ENCODE results near the gene SCARF2. TPM values are rescaled to one million over a fixed set of nuclear protein-coding genes. Genes with fewer than 3 reads are reported as not detected.
A peak's percentile ranks its signal among the peaks of the same experiment; 100 is the strongest.

The SCARF2 gene
- total and polyA plus RNA-seq, 2 experiments from 2014 or later: 1.8 to 16.6 TPM

DNA sequence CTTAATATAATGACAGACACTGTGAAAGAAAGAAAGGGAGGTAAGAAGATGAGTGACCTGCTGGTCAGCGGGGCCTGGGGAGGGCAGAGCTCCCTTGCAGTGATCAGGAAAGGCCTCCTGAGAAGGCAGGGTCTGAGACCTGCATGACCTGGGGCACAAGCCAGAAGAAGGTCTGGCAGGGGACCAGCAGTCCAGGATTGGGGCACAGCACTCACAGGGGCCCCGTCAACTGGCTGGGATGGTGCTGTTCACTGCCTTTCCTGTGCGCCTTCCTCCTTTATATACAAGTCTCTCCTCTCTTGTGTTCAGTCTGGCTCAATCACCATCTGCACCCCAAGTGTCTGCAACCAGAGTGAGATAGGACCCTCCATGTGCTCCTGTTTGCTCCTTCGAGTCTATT lies 22.2 kb upstream of the SCARF2 start (continued):
- TF ChIP-seq EZH2 (IDR thresholded peaks at IDR 0.05; ENCODE audit: low read depth, unreplicated experiment) (no peak), ZNF114 (CRISPR knock-in tag; IDR thresholded peaks at IDR 0.05) (no peak)
- TF ChIP-seq, protein P1, sequence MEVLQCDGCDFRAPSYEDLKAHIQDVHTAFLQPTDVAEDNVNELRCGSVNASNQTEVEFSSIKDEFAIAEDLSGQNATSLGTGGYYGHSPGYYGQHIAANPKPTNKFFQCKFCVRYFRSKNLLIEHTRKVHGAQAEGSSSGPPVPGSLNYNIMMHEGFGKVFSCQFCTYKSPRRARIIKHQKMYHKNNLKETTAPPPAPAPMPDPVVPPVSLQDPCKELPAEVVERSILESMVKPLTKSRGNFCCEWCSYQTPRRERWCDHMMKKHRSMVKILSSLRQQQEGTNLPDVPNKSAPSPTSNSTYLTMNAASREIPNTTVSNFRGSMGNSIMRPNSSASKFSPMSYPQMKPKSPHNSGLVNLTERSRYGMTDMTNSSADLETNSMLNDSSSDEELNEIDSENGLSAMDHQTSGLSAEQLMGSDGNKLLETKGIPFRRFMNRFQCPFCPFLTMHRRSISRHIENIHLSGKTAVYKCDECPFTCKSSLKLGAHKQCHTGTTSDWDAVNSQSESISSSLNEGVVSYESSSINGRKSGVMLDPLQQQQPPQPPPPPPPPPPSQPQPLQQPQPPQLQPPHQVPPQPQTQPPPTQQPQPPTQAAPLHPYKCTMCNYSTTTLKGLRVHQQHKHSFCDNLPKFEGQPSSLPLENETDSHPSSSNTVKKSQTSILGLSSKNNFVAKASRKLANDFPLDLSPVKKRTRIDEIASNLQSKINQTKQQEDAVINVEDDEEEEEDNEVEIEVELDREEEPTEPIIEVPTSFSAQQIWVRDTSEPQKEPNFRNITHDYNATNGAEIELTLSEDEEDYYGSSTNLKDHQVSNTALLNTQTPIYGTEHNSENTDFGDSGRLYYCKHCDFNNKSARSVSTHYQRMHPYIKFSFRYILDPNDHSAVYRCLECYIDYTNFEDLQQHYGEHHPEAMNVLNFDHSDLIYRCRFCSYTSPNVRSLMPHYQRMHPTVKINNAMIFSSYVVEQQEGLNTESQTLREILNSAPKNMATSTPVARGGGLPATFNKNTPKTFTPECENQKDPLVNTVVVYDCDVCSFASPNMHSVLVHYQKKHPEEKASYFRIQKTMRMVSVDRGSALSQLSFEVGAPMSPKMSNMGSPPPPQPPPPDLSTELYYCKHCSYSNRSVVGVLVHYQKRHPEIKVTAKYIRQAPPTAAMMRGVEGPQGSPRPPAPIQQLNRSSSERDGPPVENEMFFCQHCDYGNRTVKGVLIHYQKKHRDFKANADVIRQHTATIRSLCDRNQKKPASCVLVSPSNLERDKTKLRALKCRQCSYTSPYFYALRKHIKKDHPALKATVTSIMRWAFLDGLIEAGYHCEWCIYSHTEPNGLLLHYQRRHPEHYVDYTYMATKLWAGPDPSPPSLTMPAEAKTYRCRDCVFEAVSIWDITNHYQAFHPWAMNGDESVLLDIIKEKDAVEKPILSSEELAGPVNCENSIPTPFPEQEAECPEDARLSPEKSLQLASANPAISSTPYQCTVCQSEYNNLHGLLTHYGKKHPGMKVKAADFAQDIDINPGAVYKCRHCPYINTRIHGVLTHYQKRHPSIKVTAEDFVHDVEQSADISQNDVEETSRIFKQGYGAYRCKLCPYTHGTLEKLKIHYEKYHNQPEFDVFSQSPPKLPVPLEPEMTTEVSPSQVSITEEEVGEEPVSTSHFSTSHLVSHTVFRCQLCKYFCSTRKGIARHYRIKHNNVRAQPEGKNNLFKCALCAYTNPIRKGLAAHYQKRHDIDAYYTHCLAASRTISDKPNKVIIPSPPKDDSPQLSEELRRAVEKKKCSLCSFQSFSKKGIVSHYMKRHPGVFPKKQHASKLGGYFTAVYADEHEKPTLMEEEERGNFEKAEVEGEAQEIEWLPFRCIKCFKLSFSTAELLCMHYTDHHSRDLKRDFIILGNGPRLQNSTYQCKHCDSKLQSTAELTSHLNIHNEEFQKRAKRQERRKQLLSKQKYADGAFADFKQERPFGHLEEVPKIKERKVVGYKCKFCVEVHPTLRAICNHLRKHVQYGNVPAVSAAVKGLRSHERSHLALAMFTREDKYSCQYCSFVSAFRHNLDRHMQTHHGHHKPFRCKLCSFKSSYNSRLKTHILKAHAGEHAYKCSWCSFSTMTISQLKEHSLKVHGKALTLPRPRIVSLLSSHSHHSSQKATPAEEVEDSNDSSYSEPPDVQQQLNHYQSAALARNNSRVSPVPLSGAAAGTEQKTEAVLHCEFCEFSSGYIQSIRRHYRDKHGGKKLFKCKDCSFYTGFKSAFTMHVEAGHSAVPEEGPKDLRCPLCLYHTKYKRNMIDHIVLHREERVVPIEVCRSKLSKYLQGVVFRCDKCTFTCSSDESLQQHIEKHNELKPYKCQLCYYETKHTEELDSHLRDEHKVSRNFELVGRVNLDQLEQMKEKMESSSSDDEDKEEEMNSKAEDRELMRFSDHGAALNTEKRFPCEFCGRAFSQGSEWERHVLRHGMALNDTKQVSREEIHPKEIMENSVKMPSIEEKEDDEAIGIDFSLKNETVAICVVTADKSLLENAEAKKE (CRISPR knock-in tag; IDR thresholded peaks at IDR 0.05): no peak

DNA sequence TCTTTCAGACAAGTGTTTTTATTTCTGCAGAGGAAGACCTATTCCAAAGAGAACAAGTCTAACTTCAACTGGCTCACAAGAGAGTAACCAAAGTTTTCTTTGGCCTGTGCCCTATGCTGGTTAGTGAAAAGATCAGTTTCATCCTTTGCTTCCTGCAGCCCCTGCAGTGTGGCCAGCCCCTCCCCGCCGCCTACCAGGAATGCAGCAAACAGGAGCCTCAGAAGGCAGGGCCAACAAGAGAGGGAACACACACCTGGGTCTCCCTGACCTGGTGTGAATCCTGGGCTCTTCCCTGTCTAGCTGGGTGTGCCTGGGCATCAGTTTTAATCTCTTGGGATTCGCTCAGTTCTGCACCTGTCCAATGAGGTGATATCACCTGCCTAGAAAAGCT lies 21.5 kb upstream of the SCARF2 start:
- Mint-ChIP-seq H3K27me3 (ENCODE audit: insufficient read depth, low read depth, poor library complexity) (peaks cover 18% of the 10 kb centered on the region), H3K4me1 (peaks cover 29% of the 10 kb centered on the region), H3K4me3 (no peak overlapping the region), H3K27ac (no peak overlapping the region), H3K36me3 (ENCODE audit: low read depth) (peaks cover 3% of the 10 kb centered on the region; the same call in 1 of the 3 replicates), H3K9me3 (no peaks in the 10 kb centered on the region)
- Histone ChIP-seq H3K9me2 (ENCODE audit: insufficient read depth) (no peaks in the 10 kb centered on the region), H2AFZ (no peak overlapping the region), H3K79me2 (replicated peaks; ENCODE audit: insufficient read depth) (no peaks in the 10 kb centered on the region), H3F3A (replicated peaks; ENCODE audit: low read depth) (no peaks in the 10 kb centered on the region), H3K36me3 (ENCODE audit: insufficient read depth) (no peaks in the 10 kb centered on the region), H4K20me1 (replicated peaks; ENCODE audit: insufficient read depth) (no peaks in the 10 kb centered on the region), H3K4me1 (ENCODE audit: insufficient read depth) (peaks cover 3% of the 10 kb centered on the region; the same call in 1 of the 2 replicates), H3K4me3 (no peak overlapping the region), H3K27ac (ENCODE audit: low read depth) (no peak overlapping the region), H3K4me2 (no peak overlapping the region), H3K27me3 (ENCODE audit: insufficient read depth) (peaks cover 4% of the 10 kb centered on the region; the same call in 1 of the 2 replicates)
- peak; percentile 34 for DNase-seq (ENCODE audit: low spot score)
- ATAC-seq: peak; percentile 39
- TF ChIP-seq, protein P2, sequence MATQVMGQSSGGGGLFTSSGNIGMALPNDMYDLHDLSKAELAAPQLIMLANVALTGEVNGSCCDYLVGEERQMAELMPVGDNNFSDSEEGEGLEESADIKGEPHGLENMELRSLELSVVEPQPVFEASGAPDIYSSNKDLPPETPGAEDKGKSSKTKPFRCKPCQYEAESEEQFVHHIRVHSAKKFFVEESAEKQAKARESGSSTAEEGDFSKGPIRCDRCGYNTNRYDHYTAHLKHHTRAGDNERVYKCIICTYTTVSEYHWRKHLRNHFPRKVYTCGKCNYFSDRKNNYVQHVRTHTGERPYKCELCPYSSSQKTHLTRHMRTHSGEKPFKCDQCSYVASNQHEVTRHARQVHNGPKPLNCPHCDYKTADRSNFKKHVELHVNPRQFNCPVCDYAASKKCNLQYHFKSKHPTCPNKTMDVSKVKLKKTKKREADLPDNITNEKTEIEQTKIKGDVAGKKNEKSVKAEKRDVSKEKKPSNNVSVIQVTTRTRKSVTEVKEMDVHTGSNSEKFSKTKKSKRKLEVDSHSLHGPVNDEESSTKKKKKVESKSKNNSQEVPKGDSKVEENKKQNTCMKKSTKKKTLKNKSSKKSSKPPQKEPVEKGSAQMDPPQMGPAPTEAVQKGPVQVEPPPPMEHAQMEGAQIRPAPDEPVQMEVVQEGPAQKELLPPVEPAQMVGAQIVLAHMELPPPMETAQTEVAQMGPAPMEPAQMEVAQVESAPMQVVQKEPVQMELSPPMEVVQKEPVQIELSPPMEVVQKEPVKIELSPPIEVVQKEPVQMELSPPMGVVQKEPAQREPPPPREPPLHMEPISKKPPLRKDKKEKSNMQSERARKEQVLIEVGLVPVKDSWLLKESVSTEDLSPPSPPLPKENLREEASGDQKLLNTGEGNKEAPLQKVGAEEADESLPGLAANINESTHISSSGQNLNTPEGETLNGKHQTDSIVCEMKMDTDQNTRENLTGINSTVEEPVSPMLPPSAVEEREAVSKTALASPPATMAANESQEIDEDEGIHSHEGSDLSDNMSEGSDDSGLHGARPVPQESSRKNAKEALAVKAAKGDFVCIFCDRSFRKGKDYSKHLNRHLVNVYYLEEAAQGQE (IDR thresholded peaks at IDR 0.05; ENCODE audit: unreplicated experiment): no peak
- no peak for TF ChIP-seq NANOG (IDR thresholded peaks at IDR 0.05; ENCODE audit: borderline replicate concordance)
- no peak for TF ChIP-seq EZH2 (IDR thresholded peaks at IDR 0.05; ENCODE audit: low read depth, unreplicated experiment)
- TF ChIP-seq, protein P3, sequence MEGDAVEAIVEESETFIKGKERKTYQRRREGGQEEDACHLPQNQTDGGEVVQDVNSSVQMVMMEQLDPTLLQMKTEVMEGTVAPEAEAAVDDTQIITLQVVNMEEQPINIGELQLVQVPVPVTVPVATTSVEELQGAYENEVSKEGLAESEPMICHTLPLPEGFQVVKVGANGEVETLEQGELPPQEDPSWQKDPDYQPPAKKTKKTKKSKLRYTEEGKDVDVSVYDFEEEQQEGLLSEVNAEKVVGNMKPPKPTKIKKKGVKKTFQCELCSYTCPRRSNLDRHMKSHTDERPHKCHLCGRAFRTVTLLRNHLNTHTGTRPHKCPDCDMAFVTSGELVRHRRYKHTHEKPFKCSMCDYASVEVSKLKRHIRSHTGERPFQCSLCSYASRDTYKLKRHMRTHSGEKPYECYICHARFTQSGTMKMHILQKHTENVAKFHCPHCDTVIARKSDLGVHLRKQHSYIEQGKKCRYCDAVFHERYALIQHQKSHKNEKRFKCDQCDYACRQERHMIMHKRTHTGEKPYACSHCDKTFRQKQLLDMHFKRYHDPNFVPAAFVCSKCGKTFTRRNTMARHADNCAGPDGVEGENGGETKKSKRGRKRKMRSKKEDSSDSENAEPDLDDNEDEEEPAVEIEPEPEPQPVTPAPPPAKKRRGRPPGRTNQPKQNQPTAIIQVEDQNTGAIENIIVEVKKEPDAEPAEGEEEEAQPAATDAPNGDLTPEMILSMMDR (conservative IDR thresholded peaks at IDR 0.05; ENCODE audit: low read depth in 2 of 2): no peak
- no peak for TF ChIP-seq ZNF114 (CRISPR knock-in tag; IDR thresholded peaks at IDR 0.05)
- TF ChIP-seq, protein P4, sequence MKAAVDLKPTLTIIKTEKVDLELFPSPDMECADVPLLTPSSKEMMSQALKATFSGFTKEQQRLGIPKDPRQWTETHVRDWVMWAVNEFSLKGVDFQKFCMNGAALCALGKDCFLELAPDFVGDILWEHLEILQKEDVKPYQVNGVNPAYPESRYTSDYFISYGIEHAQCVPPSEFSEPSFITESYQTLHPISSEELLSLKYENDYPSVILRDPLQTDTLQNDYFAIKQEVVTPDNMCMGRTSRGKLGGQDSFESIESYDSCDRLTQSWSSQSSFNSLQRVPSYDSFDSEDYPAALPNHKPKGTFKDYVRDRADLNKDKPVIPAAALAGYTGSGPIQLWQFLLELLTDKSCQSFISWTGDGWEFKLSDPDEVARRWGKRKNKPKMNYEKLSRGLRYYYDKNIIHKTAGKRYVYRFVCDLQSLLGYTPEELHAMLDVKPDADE (IDR thresholded peaks at IDR 0.05): no peak

Data from GM23338 (cell line).